Neural cell (in vitro differentiated cells): Measurements from ENCODE around the gene MOGAT3.

ENCODE experiments used
- CTCF ChIP-seq: fragments of 450-650 bp; IDR thresholded peaks from 2 replicates; pipeline ENCODE4 v1.5.1; 2014; ENCODE audit warnings: antibody characterized with exemption, mild to moderate bottlenecking, moderate library complexity; ENCODE audit not compliant: poor library complexity, severe bottlenecking
- EZH2 ChIP-seq: fragments of 200-600, 300-800 bp; shearing (Covaris generic), sonication (generic); IDR thresholded peaks from 2 replicates; pipeline ENCODE4 v1.6.1; 2014; ENCODE audit warnings: antibody characterized with exemption, low read length, borderline replicate concordance, mild to moderate bottlenecking; ENCODE audit not compliant: insufficient read depth, poor library complexity, severe bottlenecking
- MXI1 ChIP-seq: fragments of 450-650 bp; conservative IDR thresholded peaks from 2 replicates; pipeline ENCODE4 v1.6.1; 2014; ENCODE audit warnings: antibody characterized with exemption, mild to moderate bottlenecking; ENCODE audit not compliant: poor library complexity, severe bottlenecking
- RAD21 ChIP-seq: fragments of 450-650 bp; conservative IDR thresholded peaks from 2 replicates; pipeline ENCODE4 v1.6.1; 2014; ENCODE audit warnings: antibody characterized with exemption, mild to moderate bottlenecking, moderate library complexity
- REST ChIP-seq: IDR thresholded peaks from 2 replicates; pipeline ENCODE4 v1.6.1; 2012; ENCODE audit warnings: borderline replicate concordance
- SMC3 ChIP-seq: fragments of 450-650 bp; conservative IDR thresholded peaks from 2 replicates; pipeline ENCODE4 v1.6.1; 2014; ENCODE audit warnings: antibody characterized with exemption, mild to moderate bottlenecking, moderate library complexity; ENCODE audit not compliant: poor library complexity
- TAF1 ChIP-seq: IDR thresholded peaks from 2 replicates; pipeline ENCODE4 v1.6.1; 2012; ENCODE audit warnings: low read depth

DNA sequence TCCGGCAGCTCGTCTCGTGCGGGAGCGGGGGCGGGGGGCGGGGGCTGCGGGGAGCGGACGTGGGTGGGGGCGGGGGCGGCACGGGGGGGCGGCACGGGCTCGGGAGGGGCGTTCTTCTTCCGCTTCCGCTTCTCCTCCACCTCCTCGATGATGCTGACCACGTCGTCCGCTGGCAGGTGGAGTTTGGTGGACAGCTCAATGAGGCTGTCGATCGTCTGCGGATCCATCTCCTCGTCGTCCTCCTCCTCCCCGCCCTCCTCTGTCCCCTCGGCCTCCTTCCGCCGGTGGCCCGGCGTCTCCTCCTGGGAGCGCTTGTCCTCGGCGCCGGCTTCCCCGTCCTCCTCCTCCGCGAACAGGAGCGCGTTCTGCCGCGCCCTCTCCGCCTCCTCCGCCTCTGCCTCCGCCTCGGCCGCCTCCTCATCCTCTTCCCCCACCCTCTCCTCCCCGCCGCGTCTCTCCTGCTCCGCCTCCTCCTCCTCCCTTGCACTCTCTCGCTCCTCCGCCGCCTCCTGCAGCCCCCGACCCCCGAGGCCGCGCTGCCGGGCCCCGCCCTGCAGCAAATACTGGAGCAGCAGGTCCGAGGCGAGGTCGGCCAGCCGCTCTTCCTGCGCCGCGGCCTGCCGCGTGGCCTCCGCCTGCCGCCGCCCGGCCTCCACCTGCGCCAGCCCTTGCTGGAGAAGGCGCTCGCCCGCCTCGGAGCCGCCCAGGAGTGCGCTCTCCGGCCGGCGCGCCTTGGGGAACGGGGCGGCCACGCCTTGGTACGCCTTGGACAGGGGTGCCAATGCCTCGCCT lies 37.4 kb downstream of the MOGAT3 start:
- peak; percentile 16 for TF ChIP-seq TAF1
- no peak for TF ChIP-seq REST
- no peak for TF ChIP-seq EZH2
- no peak for TF ChIP-seq CTCF
- no peak for TF ChIP-seq SMC3
- peak; percentile 16 for TF ChIP-seq RAD21
- TF ChIP-seq MXI1 = peak; percentile 73
